ENCODE results near the gene SPATA31E1.
"Not testable (repeated sequence)": the region's sequence is repeated elsewhere in the genome, so short reads cannot be mapped to it uniquely, and the experiment has no call there.

DNA sequence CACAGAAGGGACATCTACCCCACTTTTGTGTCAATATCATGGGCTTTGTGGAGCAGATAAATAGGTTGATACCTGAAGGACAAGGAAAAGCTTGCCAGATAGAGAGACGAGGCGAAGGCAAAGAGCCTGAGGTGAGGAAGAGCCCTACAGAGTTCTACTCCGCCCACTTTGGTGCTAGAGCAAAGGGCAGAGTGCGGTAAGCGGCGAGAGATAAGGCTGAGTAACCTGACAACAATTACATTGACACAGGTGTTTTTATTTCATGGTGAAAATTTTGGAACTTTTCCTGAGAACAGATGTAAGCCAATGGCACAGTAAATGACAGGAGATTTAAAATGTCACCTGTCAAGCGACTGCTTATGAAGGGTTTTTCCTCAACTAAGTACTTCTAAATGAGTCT lies 51.8 kb downstream of the SPATA31E1 start:
- TF ChIP-seq, protein P1, sequence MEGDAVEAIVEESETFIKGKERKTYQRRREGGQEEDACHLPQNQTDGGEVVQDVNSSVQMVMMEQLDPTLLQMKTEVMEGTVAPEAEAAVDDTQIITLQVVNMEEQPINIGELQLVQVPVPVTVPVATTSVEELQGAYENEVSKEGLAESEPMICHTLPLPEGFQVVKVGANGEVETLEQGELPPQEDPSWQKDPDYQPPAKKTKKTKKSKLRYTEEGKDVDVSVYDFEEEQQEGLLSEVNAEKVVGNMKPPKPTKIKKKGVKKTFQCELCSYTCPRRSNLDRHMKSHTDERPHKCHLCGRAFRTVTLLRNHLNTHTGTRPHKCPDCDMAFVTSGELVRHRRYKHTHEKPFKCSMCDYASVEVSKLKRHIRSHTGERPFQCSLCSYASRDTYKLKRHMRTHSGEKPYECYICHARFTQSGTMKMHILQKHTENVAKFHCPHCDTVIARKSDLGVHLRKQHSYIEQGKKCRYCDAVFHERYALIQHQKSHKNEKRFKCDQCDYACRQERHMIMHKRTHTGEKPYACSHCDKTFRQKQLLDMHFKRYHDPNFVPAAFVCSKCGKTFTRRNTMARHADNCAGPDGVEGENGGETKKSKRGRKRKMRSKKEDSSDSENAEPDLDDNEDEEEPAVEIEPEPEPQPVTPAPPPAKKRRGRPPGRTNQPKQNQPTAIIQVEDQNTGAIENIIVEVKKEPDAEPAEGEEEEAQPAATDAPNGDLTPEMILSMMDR (IDR thresholded peaks at IDR 0.05) = not testable (repeated sequence)
- TF ChIP-seq POLR2A (IDR thresholded peaks at IDR 0.05) = not testable (repeated sequence)

All from right lobe of liver (tissue), 4 donors.